Heart left ventricle (tissue), 16 donors: ENCODE data around the gene MAML3. TPM values are rescaled to one million over a fixed set of nuclear protein-coding genes. Genes with fewer than 3 reads are reported as not detected.

Source experiments
- ATAC-seq, 4 donors: fragments of 200-7000 bp; cut with Tn5 transposase; one replicate each; pipeline ENCODE4 v1.9.1; 2020 to 2022; ENCODE audit warnings: moderate library complexity in 4 of 4, mild to moderate bottlenecking in 3 of 4, moderate number of reproducible peaks in 1 of 4
- DNase-seq, 5 donors: peaks; one replicate each; pipeline ENCODE4 v3.0.0-alpha.2; 2020
- H3K27ac ChIP-seq, 12 donors: fragments of 200-600 bp; sonication (generic) in 4 of 12; one replicate each; pipeline versions ENCODE4 v1.5.0 to v1.8.0; 2016 to 2022; ENCODE audit warnings: mild to moderate bottlenecking in 2 of 12
- H3K27me3 ChIP-seq, 9 donors: fragments of 200-600 bp; sonication (generic) in 2 of 9; one replicate each; pipeline versions ENCODE4 v1.5.1 to v1.8.0; 2016 to 2022; ENCODE audit warnings: mild to moderate bottlenecking in 3 of 9
- H3K36me3 ChIP-seq, 9 donors: fragments of 200-600 bp; sonication (generic) in 2 of 9; one replicate each; pipeline versions ENCODE4 v1.5.0 to v1.8.0; 2018 to 2022; ENCODE audit warnings: mild to moderate bottlenecking in 2 of 9
- H3K4me1 ChIP-seq, 12 donors: fragments of 200-600 bp; sonication (generic) in 4 of 12; one replicate each; pipeline versions ENCODE4 v1.5.0 to v1.8.0; 2016 to 2022; ENCODE audit warnings: mild to moderate bottlenecking in 3 of 12
- H3K4me3 ChIP-seq, 12 donors: fragments of 200-600 bp; sonication (generic) in 4 of 12; one replicate each; pipeline versions ENCODE4 v1.5.0 to v1.8.0; 2017 to 2022; ENCODE audit warnings: mild to moderate bottlenecking in 9 of 12, moderate library complexity in 4 of 12
- H3K9me3 ChIP-seq, 12 donors: fragments of 200-600 bp; sonication (generic) in 4 of 12; one replicate each; pipeline versions ENCODE4 v1.5.0 to v1.8.0; 2016 to 2022; ENCODE audit warnings: mild to moderate bottlenecking in 1 of 12
- POLR2A ChIP-seq, 2 donors: fragments of 450-650 bp; IDR thresholded peaks; one replicate each; pipeline ENCODE4 v1.6.1; 2017; ENCODE audit warnings: antibody characterized with exemption in 2 of 2, mild to moderate bottlenecking in 2 of 2, moderate library complexity in 2 of 2
- WGBS, 4 donors: extraction: QIAGEN DNeasy Blood & Tissue Kit in 2 of 4; methylation state at CpG; one replicate each; pipeline versions ENCODE4 v1.1.5 to v1.1.7; 2013 to 2018; 5-methylcytosine and 5-hydroxymethylcytosine counted together
- intact Hi-C, 10 donors: fragments of 100-400 bp; cut with DNase I; formaldehyde crosslinking; loops; one replicate each; pipeline versions ENCODE4 v1.11.1 to v1.14.2; 2022
- polyA plus RNA-seq, 2 donors: library from polyadenylated mRNA; stranded (reverse); fragments of 200-250 nt; gene quantifications; one replicate each; pipeline ENCODE4 v1.2.3, GENCODE V29; 2013
- total RNA-seq, 9 donors: library from RNA; depleted of rRNA in 2 of 9; stranded (reverse); fragments of >200 nt in 2 of 9; fragmentation: NEBNext Ultra II Directional in 3 of 9; extraction: Animal tissue kit (Norgen Biotek cat#: 25700) in 3 of 9; gene quantifications; one replicate each; pipeline versions ENCODE4 v1.1.0 to v1.2.4, GENCODE V29; 2016 to 2023
- TF ChIP-seq, protein P1 (sequence below), 12 donors: fragments of 200-600 bp; sonication (generic) in 4 of 12; IDR thresholded peaks; one replicate each; pipeline versions ENCODE4 v1.5.0 to v1.8.0; 2018 to 2022; ENCODE audit warnings: antibody characterized with exemption in 12 of 12, mild to moderate bottlenecking in 5 of 12
- donor health status: ischemic (EF 13 %, LVEDD 7.1; RV severe dilation, severe dysfunction).
- donor health status: healthy with polysubstance abuse.
- donor health status: DM: no; HTN: yes; CAD: no.
- donor health status: DM: no; HTN: no; CAD: no.
- donor health status: ischemic (EF 25% LVEDD 6.9; RV normal size, moderate dysfunction).
- donor health status: ischemic (EF 25% LVEDD 5.7; RV mildly dilated, moderate dysfunction).
- donor health status: healthy.
- donor health status: DM: yes; HTN: yes; CAD: no.
- donor health status: ischemic (EF 35%, LVEDD 5.7; RV mildly dilated, moderate dysfunction).
- donor health status: nonischemic (EF 11% LVEDD 7.7; RV severe dilation, severe dysfunction).
- donor health status: DM: yes; HTN: yes; CAD: no.
- donor health status: PGD.
- donor health status: ischemic (EF 29% LVEDD 5.4; RV normal size, mild dysfunction).
- donor health status: nonischemic (EF 23%, LVEDD 6.1; RV moderate dilation, normal function).

MAML3 gene
- total and polyA plus RNA-seq, 11 donors, result 0.76 to 5.9 (median 2.4) TPM

DNA sequence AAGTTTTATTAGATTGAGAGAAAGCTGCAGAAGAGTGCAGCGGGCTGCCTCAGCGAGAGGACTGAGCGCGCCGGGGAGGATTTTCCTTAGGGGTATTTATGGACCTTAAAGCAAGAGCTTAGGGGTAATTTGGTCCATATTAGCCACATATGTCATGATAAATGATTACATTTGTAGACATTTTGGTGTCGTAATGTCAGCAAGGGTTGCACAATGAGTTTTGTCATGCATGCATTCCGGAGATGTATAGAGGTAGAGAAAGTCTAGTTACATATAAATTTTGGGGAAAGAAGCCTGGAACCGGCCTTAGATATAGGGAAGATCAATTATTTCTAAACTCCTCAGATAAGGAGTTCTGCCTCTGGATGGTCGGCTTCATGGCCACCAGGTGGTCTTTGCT, 478.3 kb downstream of the MAML3 start:
- Histone ChIP-seq H3K27ac (peak overlapping the region in 1 of 12 donors; percentile 61), H3K4me1 (peaks cover 0 to 43% (median 14%) of the 10 kb centered on the region in 12 donors), H3K4me3 (no peak overlapping the region), H3K9me3 (no peaks in the 10 kb centered on the region), H3K36me3 (peaks cover 0 to 49% (median 25%) of the 10 kb centered on the region in 9 donors), H3K27me3 (no peaks in the 10 kb centered on the region)
- no peak for DNase-seq
- intact Hi-C loops, result no loop called here
- TF ChIP-seq, protein P1, sequence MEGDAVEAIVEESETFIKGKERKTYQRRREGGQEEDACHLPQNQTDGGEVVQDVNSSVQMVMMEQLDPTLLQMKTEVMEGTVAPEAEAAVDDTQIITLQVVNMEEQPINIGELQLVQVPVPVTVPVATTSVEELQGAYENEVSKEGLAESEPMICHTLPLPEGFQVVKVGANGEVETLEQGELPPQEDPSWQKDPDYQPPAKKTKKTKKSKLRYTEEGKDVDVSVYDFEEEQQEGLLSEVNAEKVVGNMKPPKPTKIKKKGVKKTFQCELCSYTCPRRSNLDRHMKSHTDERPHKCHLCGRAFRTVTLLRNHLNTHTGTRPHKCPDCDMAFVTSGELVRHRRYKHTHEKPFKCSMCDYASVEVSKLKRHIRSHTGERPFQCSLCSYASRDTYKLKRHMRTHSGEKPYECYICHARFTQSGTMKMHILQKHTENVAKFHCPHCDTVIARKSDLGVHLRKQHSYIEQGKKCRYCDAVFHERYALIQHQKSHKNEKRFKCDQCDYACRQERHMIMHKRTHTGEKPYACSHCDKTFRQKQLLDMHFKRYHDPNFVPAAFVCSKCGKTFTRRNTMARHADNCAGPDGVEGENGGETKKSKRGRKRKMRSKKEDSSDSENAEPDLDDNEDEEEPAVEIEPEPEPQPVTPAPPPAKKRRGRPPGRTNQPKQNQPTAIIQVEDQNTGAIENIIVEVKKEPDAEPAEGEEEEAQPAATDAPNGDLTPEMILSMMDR (IDR thresholded peaks at IDR 0.05), result no peak
- no peak for TF ChIP-seq POLR2A (IDR thresholded peaks at IDR 0.05)
- no peak for ATAC-seq
- WGBS, 4 donors, result 93 to 96% (median 94%) methylated on average over 9 of the region's 9 CpGs

- intact Hi-C loops, result no loop called here
These were observed 479.0 kb downstream of the MAML3 start for GRCh38 chr4:139674875-139675550.

GRCh38 chr4:139672732-139673131, 481.3 kb downstream of the MAML3 start:
- Histone ChIP-seq H3K36me3 (peaks cover 0 to 25% (median 4%) of the 10 kb centered on the region in 9 donors), H3K4me1 (peaks cover 3 to 61% (median 28%) of the 10 kb centered on the region in 12 donors), H3K27ac (no peak overlapping the region), H3K9me3 (no peaks in the 10 kb centered on the region), H3K27me3 (no peaks in the 10 kb centered on the region), H3K4me3 (no peak overlapping the region)
- no peak for TF ChIP-seq POLR2A (IDR thresholded peaks at IDR 0.05)
- TF ChIP-seq, protein P1 (IDR thresholded peaks at IDR 0.05), result no peak
- 96 to 100% (median 97%) methylated on average over 4 of the region's 4 CpGs for WGBS, 4 donors
- ATAC-seq, result no peak
- no peak for DNase-seq
- intact Hi-C loops, result no loop called here

More at GRCh38 chr4:139674875-139675550, 479.0 kb downstream of the MAML3 start:
- no peak for TF ChIP-seq POLR2A (IDR thresholded peaks at IDR 0.05)
- TF ChIP-seq, protein P1 (IDR thresholded peaks at IDR 0.05), result no peak
- no peak overlapping the region for H3K4me3 ChIP-seq
- WGBS, 4 donors, result 89 to 91% (median 90%) methylated on average over 10 of the region's 10 CpGs
- H3K27me3 ChIP-seq, result no peaks in the 10 kb centered on the region
- no peaks in the 10 kb centered on the region for H3K9me3 ChIP-seq
- H3K27ac ChIP-seq, result peak overlapping the region in 2 of 12 donors; percentile 1 to 61
- ATAC-seq (peak; percentile 22 to 72 (median 50)), DNase-seq (no peak)
- H3K4me1 ChIP-seq, result peaks cover 0 to 38% (median 13%) of the 10 kb centered on the region in 12 donors
- peaks cover 0 to 45% (median 24%) of the 10 kb centered on the region in 9 donors for H3K36me3 ChIP-seq

DNA sequence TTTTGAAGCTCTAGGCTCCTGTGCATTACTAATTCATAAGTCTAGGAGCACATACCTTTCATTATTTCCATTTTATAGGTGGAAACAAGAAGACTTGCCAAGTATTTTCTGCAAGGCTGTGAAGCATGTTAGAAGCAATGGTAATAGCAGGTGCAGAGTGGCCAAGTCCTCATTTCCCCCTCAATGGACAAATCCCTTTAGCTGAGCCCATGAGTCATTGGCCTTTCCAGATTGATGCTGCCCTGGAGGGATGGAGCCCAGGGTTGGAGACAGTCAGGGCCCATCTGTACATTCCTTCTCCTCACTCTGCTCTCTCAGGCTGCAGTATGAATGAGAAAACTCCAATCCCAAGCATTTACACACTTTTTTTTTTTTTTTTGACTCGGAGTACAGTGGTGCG, 481.8 kb downstream of the MAML3 start:
- ATAC-seq, result no peak
- no peak for TF ChIP-seq POLR2A (IDR thresholded peaks at IDR 0.05)
- TF ChIP-seq, protein P1 (IDR thresholded peaks at IDR 0.05), result no peak
- H3K9me3 ChIP-seq, result no peaks in the 10 kb centered on the region
- H3K36me3 ChIP-seq, result peaks cover 0 to 25% (median 4%) of the 10 kb centered on the region in 9 donors
- no peaks in the 10 kb centered on the region for H3K27me3 ChIP-seq
- H3K27ac ChIP-seq, result no peak overlapping the region
- H3K4me1 ChIP-seq, result peaks cover 3 to 66% (median 29%) of the 10 kb centered on the region in 12 donors
- WGBS, 4 donors, result 96 to 100% (median 96%) methylated on average over 2 of the region's 2 CpGs
- no peak overlapping the region for H3K4me3 ChIP-seq
- no peak for DNase-seq
- intact Hi-C loops, result no loop called here
